Keratinocyte (primary cell): ENCODE measurements around the gene SCYL3.

Source experiments
- EZH2 ChIP-seq: IDR thresholded peaks from one replicate; pipeline ENCODE4 v1.6.1; 2012; ENCODE audit warnings: inconsistent platforms, mild to moderate bottlenecking, low read length, moderate library complexity
- TF ChIP-seq, protein P1 (sequence below), 3 experiments: IDR thresholded peaks in 1 of 3; conservative IDR thresholded peaks in 1 of 3; optimal IDR thresholded peaks in 1 of 3; 2 replicates in 2 of 3; 3 replicates in 1 of 3; pipeline versions ENCODE3 to v1.5.1; 2011; ENCODE audit warnings: low read length in 3 of 3, mild to moderate bottlenecking in 3 of 3, moderate library complexity in 2 of 3, control low read depth in 1 of 3, inconsistent platforms in 1 of 3; ENCODE audit not compliant: insufficient read depth in 2 of 3; ENCODE audit errors: extremely low read depth in 1 of 3

DNA sequence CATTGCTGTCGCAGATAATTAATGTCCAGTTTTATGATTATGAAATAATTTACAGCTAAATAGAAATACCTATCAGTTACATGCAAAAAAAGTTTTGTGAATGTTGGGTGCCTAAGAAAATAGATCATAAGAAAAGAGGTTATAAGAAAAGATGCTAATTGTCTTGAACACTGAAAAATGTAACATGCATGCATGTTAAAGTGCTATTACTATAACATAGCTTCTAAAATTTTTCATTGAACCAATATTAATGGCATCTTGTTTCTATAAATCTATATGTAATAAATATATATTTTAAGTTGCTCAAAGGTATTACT, 35.5 kb upstream of the SCYL3 start:
- TF ChIP-seq, protein P1, sequence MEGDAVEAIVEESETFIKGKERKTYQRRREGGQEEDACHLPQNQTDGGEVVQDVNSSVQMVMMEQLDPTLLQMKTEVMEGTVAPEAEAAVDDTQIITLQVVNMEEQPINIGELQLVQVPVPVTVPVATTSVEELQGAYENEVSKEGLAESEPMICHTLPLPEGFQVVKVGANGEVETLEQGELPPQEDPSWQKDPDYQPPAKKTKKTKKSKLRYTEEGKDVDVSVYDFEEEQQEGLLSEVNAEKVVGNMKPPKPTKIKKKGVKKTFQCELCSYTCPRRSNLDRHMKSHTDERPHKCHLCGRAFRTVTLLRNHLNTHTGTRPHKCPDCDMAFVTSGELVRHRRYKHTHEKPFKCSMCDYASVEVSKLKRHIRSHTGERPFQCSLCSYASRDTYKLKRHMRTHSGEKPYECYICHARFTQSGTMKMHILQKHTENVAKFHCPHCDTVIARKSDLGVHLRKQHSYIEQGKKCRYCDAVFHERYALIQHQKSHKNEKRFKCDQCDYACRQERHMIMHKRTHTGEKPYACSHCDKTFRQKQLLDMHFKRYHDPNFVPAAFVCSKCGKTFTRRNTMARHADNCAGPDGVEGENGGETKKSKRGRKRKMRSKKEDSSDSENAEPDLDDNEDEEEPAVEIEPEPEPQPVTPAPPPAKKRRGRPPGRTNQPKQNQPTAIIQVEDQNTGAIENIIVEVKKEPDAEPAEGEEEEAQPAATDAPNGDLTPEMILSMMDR (optimal IDR thresholded peaks at IDR 0.05 in 1 of 3, IDR thresholded peaks at IDR 0.05 in 1 of 3, conservative IDR thresholded peaks at IDR 0.05 in 1 of 3; ENCODE audit: extremely low read depth in 1 of 3, insufficient read depth in 2 of 3, low read length in 3 of 3) = no peak
- no peak for TF ChIP-seq EZH2
